Peyer's patch (tissue), 4 donors: ENCODE results near the gene SEMA3D. TPM values are rescaled to one million over a fixed set of nuclear protein-coding genes. Genes with fewer than 3 reads are reported as not detected.

ENCODE experiments used
- DNase-seq, 3 donors: peaks; one replicate each; pipeline ENCODE4 v3.0.0-alpha.2; 2017 to 2019
- H3K27ac ChIP-seq, 4 donors: fragments of 200-600 bp; sonication (generic); one replicate each; pipeline ENCODE4 v1.5.1; 2016 to 2019
- H3K27me3 ChIP-seq, 2 donors: fragments of 200-600 bp; sonication (generic); one replicate each; pipeline ENCODE4 v1.5.1; 2019
- H3K36me3 ChIP-seq, 3 donors: fragments of 200-600 bp; sonication (generic); one replicate each; pipeline ENCODE4 v1.5.1; 2016 to 2019
- H3K4me1 ChIP-seq, 4 donors: fragments of 200-600 bp; sonication (generic); one replicate each; pipeline ENCODE4 v1.5.1; 2016 to 2019
- H3K4me3 ChIP-seq, 4 donors: fragments of 200-600 bp; sonication (generic); 1 replicate in 3 of 4; 2 replicates in 1 of 4; pipeline ENCODE4 v1.5.1; 2016 to 2019; ENCODE audit warnings: mild to moderate bottlenecking in 1 of 4
- H3K9me3 ChIP-seq, 4 donors: fragments of 200-600 bp; sonication (generic); one replicate each; pipeline ENCODE4 v1.5.1; 2016 to 2019; ENCODE audit warnings: mild to moderate bottlenecking in 1 of 4
- CTCF ChIP-seq, 6 experiments: fragments of 450-650 bp in 4 of 6; fragments of 200-600 bp in 2 of 6; sonication (generic) in 1 of 6; IDR thresholded peaks; one replicate each; pipeline ENCODE4 v1.5.1; 2017 to 2019; ENCODE audit warnings: antibody characterized with exemption in 6 of 6, mild to moderate bottlenecking in 3 of 6, moderate library complexity in 1 of 6
- POLR2A ChIP-seq, 2 donors: fragments of 450-650 bp; IDR thresholded peaks; one replicate each; pipeline ENCODE4 v1.5.1; 2017; ENCODE audit warnings: antibody characterized with exemption in 2 of 2, mild to moderate bottlenecking in 2 of 2, moderate library complexity in 2 of 2
- total RNA-seq, 4 donors: library from RNA; depleted of rRNA; stranded (reverse); fragments of >200 nt; gene quantifications; one replicate each; pipeline ENCODE4 v1.1.0, GENCODE V29; 2016

The SEMA3D gene
- total RNA-seq, 4 donors from 2014 or later: 4.5 to 7.6 (median 6.5) TPM

- TF ChIP-seq POLR2A (IDR thresholded peaks at IDR 0.05): no peak
- no peak for TF ChIP-seq CTCF (IDR thresholded peaks at IDR 0.05)
- Histone ChIP-seq H3K27me3 (no peaks in the 10 kb centered on the region), H3K36me3 (no peaks in the 10 kb centered on the region), H3K4me1 (no peaks in the 10 kb centered on the region), H3K9me3 (no peaks in the 10 kb centered on the region), H3K27ac (no peak overlapping the region), H3K4me3 (no peak overlapping the region)
- no peak for DNase-seq
Observed at GRCh38 chr7:85204061-85204460, 17.2 kb upstream of the SEMA3D start.

- DNase-seq: no peak
Observed at GRCh38 chr7:85201209-85201608, 14.4 kb upstream of the SEMA3D start.

GRCh38 chr7:85196696-85197095 is 9.8 kb upstream of the SEMA3D start:
- TF ChIP-seq POLR2A (IDR thresholded peaks at IDR 0.05) (no peak), CTCF (IDR thresholded peaks at IDR 0.05) (no peak)
- H3K4me1 ChIP-seq: no peaks in the 10 kb centered on the region
- no peaks in the 10 kb centered on the region for H3K9me3 ChIP-seq
- no peak for DNase-seq
- H3K4me3 ChIP-seq: no peak overlapping the region
- no peaks in the 10 kb centered on the region for H3K27me3 ChIP-seq
- no peaks in the 10 kb centered on the region for H3K36me3 ChIP-seq
- no peak overlapping the region for H3K27ac ChIP-seq

More at GRCh38 chr7:85201209-85201608, 14.4 kb upstream of the SEMA3D start:
- H3K27ac ChIP-seq: no peak overlapping the region
- H3K4me1 ChIP-seq: no peaks in the 10 kb centered on the region
- H3K36me3 ChIP-seq: no peaks in the 10 kb centered on the region
- no peaks in the 10 kb centered on the region for H3K27me3 ChIP-seq
- TF ChIP-seq POLR2A (IDR thresholded peaks at IDR 0.05) (no peak), CTCF (IDR thresholded peaks at IDR 0.05) (no peak)
- H3K9me3 ChIP-seq: no peaks in the 10 kb centered on the region
- H3K4me3 ChIP-seq: no peak overlapping the region

GRCh38 chr7:85191383-85191782 is 4.5 kb upstream of the SEMA3D start:
- TF ChIP-seq POLR2A (IDR thresholded peaks at IDR 0.05) (no peak), CTCF (IDR thresholded peaks at IDR 0.05) (peak in 4 of 6 experiments; percentile 15 to 49 (median 40))
- Histone ChIP-seq H3K27me3 (no peaks in the 10 kb centered on the region), H3K4me3 (no peak overlapping the region), H3K36me3 (no peaks in the 10 kb centered on the region), H3K9me3 (no peaks in the 10 kb centered on the region), H3K4me1 (no peaks in the 10 kb centered on the region), H3K27ac (no peak overlapping the region)
- no peak for DNase-seq

GRCh38 chr7:85186083-85186520 is 754 bp downstream of the SEMA3D start:
- Histone ChIP-seq H3K27ac (peak overlapping the region; percentile 44 to 85 (median 78)), H3K4me3 (peak overlapping the region; percentile 44 to 67 (median 54)), H3K36me3 (no peaks in the 10 kb centered on the region), H3K4me1 (no peaks in the 10 kb centered on the region), H3K27me3 (no peaks in the 10 kb centered on the region), H3K9me3 (no peaks in the 10 kb centered on the region)
- DNase-seq: peak in 2 of 3 donors; percentile 80 to 83
- TF ChIP-seq POLR2A (IDR thresholded peaks at IDR 0.05) (peak; percentile 77 to 86), CTCF (IDR thresholded peaks at IDR 0.05) (no peak)
